HEK293 (cell line): ENCODE measurements around the gene C1orf35.

Source experiments
- ELK4 ChIP-seq: IDR thresholded peaks from 2 replicates; pipeline ENCODE4 v1.6.1; 2011; ENCODE audit warnings: mild to moderate bottlenecking, low read depth, low read length, borderline replicate concordance
- HOXA7 ChIP-seq: sonication (generic); formaldehyde crosslinking; IDR thresholded peaks from 2 replicates; pipeline ENCODE4 v1.8.1; 2022; ENCODE audit warnings: missing genetic modification reagents, borderline replicate concordance
- KLF1 ChIP-seq: fragments of 450-650 bp; formaldehyde crosslinking; IDR thresholded peaks from 2 replicates; pipeline ENCODE4 v1.5.1; 2016; ENCODE audit warnings: missing biosample characterization, missing genetic modification characterization
- OVOL3 ChIP-seq: fragments of 450-650 bp; formaldehyde crosslinking; IDR thresholded peaks from 2 replicates; pipeline ENCODE4 v1.5.1; 2016; ENCODE audit warnings: missing biosample characterization, missing genetic modification characterization
- PRDM6 ChIP-seq: fragments of 450-650 bp; formaldehyde crosslinking; IDR thresholded peaks from 2 replicates; pipeline ENCODE4 v1.5.1; 2017; ENCODE audit warnings: missing biosample characterization, missing genetic modification characterization
- SP3 ChIP-seq: fragments of 450-650 bp; formaldehyde crosslinking; IDR thresholded peaks from 2 replicates; pipeline ENCODE4 v1.5.1; 2016; ENCODE audit warnings: missing biosample characterization, missing genetic modification characterization
- ZBTB17 ChIP-seq: fragments of 450-650 bp; formaldehyde crosslinking; IDR thresholded peaks from 2 replicates; pipeline ENCODE4 v1.5.1; 2016; ENCODE audit warnings: missing biosample characterization, missing genetic modification characterization
- ZBTB8A ChIP-seq: fragments of 450-650 bp; formaldehyde crosslinking; IDR thresholded peaks from 2 replicates; pipeline ENCODE4 v1.5.1; 2016; ENCODE audit warnings: missing biosample characterization, missing genetic modification characterization
- ZNF121 ChIP-seq: fragments of 450-650 bp; formaldehyde crosslinking; IDR thresholded peaks from 2 replicates; pipeline ENCODE4 v1.5.1; 2016; ENCODE audit warnings: missing biosample characterization, missing genetic modification characterization
- ZNF146 ChIP-seq: fragments of 450-650 bp; formaldehyde crosslinking; IDR thresholded peaks from 2 replicates; pipeline ENCODE4 v1.5.1; 2016; ENCODE audit warnings: missing biosample characterization, missing genetic modification characterization
- ZNF155 ChIP-seq: fragments of 450-650 bp; formaldehyde crosslinking; IDR thresholded peaks from 2 replicates; pipeline ENCODE4 v1.5.1; 2016; ENCODE audit warnings: missing biosample characterization, missing genetic modification characterization
- ZNF174 ChIP-seq: fragments of 450-650 bp; formaldehyde crosslinking; IDR thresholded peaks from 2 replicates; pipeline ENCODE4 v1.5.0; 2017; ENCODE audit warnings: missing biosample characterization, mild to moderate bottlenecking, missing genetic modification characterization
- ZNF202 ChIP-seq: fragments of 450-650 bp; formaldehyde crosslinking; IDR thresholded peaks from 2 replicates; pipeline ENCODE4 v1.5.1; 2016; ENCODE audit warnings: missing biosample characterization, missing genetic modification characterization, borderline replicate concordance
- ZNF221 ChIP-seq: fragments of 450-650 bp; formaldehyde crosslinking; IDR thresholded peaks from 2 replicates; pipeline ENCODE4 v1.5.1; 2017; ENCODE audit warnings: missing biosample characterization, missing genetic modification characterization, borderline replicate concordance
- ZNF274 ChIP-seq, 2 experiments: fragments of 200-500 bp in 1 of 2; fragments of 450-650 bp in 1 of 2; sonication (Bioruptor generic) in 1 of 2; formaldehyde crosslinking in 1 of 2; IDR thresholded peaks; 2 replicates each; pipeline versions ENCODE4 v1.5.1 to v1.6.1; 2014 to 2016; ENCODE audit warnings: borderline replicate concordance in 1 of 2, inconsistent platforms in 1 of 2, low read length in 1 of 2, missing biosample characterization in 1 of 2, missing genetic modification characterization in 1 of 2
- ZNF302 ChIP-seq: fragments of 450-650 bp; formaldehyde crosslinking; IDR thresholded peaks from 2 replicates; pipeline ENCODE4 v1.5.1; 2016; ENCODE audit warnings: missing biosample characterization, missing genetic modification characterization, low read depth
- ZNF48 ChIP-seq: fragments of 450-650 bp; formaldehyde crosslinking; IDR thresholded peaks from 2 replicates; pipeline ENCODE4 v1.5.1; 2016; ENCODE audit warnings: missing biosample characterization, missing genetic modification characterization
- ZNF513 ChIP-seq: fragments of 450-650 bp; IDR thresholded peaks from 2 replicates; pipeline ENCODE4 v1.5.1; 2018; ENCODE audit warnings: missing biosample characterization, missing genetic modification characterization
- ZNF521 ChIP-seq: fragments of 450-650 bp; formaldehyde crosslinking; IDR thresholded peaks from 2 replicates; pipeline ENCODE4 v1.5.1; 2017; ENCODE audit warnings: missing biosample characterization, mild to moderate bottlenecking, missing genetic modification characterization
- ZNF530 ChIP-seq: fragments of 450-650 bp; formaldehyde crosslinking; IDR thresholded peaks from 2 replicates; pipeline ENCODE4 v1.5.1; 2016; ENCODE audit warnings: low read depth, missing biosample characterization, missing genetic modification characterization
- ZNF571 ChIP-seq: fragments of 450-650 bp; formaldehyde crosslinking; IDR thresholded peaks from 2 replicates; pipeline ENCODE4 v1.5.0; 2017; ENCODE audit warnings: missing biosample characterization, missing genetic modification characterization
- ZNF624 ChIP-seq: fragments of 450-650 bp; formaldehyde crosslinking; IDR thresholded peaks from 2 replicates; pipeline ENCODE4 v1.5.1; 2017; ENCODE audit warnings: missing biosample characterization, missing genetic modification characterization
- ZNF76 ChIP-seq: fragments of 450-650 bp; formaldehyde crosslinking; IDR thresholded peaks from 2 replicates; pipeline ENCODE4; 2016; ENCODE audit warnings: low read depth, missing biosample characterization, missing genetic modification characterization, borderline replicate concordance
- TF ChIP-seq, protein P1 (sequence below): fragments of 450-650 bp; formaldehyde crosslinking; IDR thresholded peaks from 2 replicates; pipeline ENCODE4 v1.5.1; 2016; ENCODE audit warnings: missing biosample characterization, missing genetic modification characterization
- TF ChIP-seq, protein P2 (sequence below): fragments of 450-650 bp; formaldehyde crosslinking; conservative IDR thresholded peaks from 2 replicates; pipeline ENCODE4 v1.5.1; 2016; ENCODE audit warnings: low read depth, missing biosample characterization, missing genetic modification characterization
- TF ChIP-seq, protein P3 (sequence below): fragments of 450-650 bp; formaldehyde crosslinking; IDR thresholded peaks from 2 replicates; pipeline ENCODE4 v1.5.1; 2016; ENCODE audit warnings: missing biosample characterization, missing genetic modification characterization
- TF ChIP-seq, protein P4 (sequence below): fragments of 450-650 bp; formaldehyde crosslinking; IDR thresholded peaks from 2 replicates; pipeline ENCODE4 v1.5.1; 2017; ENCODE audit warnings: missing biosample characterization, mild to moderate bottlenecking, missing genetic modification characterization, moderate library complexity

Gene C1orf35

DNA sequence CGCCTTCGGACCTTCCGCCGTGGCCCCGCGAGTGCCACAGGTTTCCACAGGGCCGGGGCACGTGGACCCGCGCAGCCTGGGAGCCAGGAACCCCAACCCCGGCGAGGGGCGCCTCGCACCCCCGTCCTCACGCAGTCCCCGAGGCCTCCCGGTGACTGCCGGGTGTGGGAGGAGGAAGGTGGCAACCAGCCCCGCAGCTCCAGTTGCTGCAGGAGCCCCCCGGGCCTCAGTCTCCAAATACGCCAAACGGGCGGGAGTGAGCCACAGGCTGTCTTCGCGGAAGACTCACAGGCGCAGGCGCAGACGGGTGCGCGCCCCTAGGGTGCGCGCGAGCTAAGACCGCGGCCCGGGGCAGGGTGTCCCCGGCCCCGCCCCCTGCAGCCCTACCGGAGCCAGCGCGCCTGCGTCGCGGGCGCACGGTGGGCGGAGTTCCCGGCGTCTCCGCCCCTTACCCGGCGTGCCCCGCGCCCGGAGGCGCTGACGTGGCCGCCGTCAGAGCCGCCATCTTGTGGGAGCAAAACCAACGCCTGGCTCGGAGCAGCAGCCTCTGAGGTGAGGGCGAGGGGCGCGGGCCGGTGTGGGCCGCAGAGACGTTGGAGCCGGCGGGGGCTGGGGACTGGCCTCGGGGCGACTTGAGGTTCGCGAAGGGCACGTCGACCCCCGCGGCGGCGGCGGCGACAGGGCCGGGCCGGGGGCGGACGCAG, 20.8 kb downstream of the C1orf35 start, which contains the start of gene ARF1 (continued):
- TF ChIP-seq HOXA7 (CRISPR knock-in tag) = no peak
- TF ChIP-seq PRDM6 (tag by site-specific recombination) = no peak
- TF ChIP-seq ZNF202 (tag by site-specific recombination) = no peak
- no peak for TF ChIP-seq ZNF274 (IDR thresholded peaks at IDR 0.05; ENCODE audit: low read length)
- TF ChIP-seq ZNF274 (tag by site-specific recombination; IDR thresholded peaks at IDR 0.05; ENCODE audit: borderline replicate concordance) = no peak
- TF ChIP-seq, protein P1, sequence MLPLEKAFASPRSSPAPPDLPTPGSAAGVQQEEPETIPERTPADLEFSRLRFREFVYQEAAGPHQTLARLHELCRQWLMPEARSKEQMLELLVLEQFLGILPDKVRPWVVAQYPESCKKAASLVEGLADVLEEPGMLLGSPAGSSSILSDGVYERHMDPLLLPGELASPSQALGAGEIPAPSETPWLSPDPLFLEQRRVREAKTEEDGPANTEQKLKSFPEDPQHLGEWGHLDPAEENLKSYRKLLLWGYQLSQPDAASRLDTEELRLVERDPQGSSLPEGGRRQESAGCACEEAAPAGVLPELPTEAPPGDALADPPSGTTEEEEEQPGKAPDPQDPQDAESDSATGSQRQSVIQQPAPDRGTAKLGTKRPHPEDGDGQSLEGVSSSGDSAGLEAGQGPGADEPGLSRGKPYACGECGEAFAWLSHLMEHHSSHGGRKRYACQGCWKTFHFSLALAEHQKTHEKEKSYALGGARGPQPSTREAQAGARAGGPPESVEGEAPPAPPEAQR (tag by site-specific recombination) = 0 out of 2 replicates have a peak, but pooled peaks have one; percentile 34
- TF ChIP-seq ZNF571 (tag by site-specific recombination) = no peak
- TF ChIP-seq ZBTB17 (tag by site-specific recombination) = no peak
- TF ChIP-seq ZNF155 (tag by site-specific recombination) = no peak
- TF ChIP-seq OVOL3 (tag by site-specific recombination) = no peak
- no peak for TF ChIP-seq ELK4
- no peak; the same call in none of the 2 replicates for TF ChIP-seq ZNF221
- TF ChIP-seq ZNF521 = no peak
- TF ChIP-seq, protein P2, sequence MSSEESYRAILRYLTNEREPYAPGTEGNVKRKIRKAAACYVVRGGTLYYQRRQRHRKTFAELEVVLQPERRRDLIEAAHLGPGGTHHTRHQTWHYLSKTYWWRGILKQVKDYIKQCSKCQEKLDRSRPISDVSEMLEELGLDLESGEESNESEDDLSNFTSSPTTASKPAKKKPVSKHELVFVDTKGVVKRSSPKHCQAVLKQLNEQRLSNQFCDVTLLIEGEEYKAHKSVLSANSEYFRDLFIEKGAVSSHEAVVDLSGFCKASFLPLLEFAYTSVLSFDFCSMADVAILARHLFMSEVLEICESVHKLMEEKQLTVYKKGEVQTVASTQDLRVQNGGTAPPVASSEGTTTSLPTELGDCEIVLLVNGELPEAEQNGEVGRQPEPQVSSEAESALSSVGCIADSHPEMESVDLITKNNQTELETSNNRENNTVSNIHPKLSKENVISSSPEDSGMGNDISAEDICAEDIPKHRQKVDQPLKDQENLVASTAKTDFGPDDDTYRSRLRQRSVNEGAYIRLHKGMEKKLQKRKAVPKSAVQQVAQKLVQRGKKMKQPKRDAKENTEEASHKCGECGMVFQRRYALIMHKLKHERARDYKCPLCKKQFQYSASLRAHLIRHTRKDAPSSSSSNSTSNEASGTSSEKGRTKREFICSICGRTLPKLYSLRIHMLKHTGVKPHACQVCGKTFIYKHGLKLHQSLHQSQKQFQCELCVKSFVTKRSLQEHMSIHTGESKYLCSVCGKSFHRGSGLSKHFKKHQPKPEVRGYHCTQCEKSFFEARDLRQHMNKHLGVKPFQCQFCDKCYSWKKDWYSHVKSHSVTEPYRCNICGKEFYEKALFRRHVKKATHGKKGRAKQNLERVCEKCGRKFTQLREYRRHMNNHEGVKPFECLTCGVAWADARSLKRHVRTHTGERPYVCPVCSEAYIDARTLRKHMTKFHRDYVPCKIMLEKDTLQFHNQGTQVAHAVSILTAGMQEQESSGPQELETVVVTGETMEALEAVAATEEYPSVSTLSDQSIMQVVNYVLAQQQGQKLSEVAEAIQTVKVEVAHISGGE = no peak
- no peak for TF ChIP-seq ZNF624 (tag by site-specific recombination)
- TF ChIP-seq ZNF48 = no peak
- TF ChIP-seq ZNF146 (tag by site-specific recombination) = 0 out of 2 replicates have a peak, but pooled peaks have one; percentile 22
- TF ChIP-seq, protein P3, sequence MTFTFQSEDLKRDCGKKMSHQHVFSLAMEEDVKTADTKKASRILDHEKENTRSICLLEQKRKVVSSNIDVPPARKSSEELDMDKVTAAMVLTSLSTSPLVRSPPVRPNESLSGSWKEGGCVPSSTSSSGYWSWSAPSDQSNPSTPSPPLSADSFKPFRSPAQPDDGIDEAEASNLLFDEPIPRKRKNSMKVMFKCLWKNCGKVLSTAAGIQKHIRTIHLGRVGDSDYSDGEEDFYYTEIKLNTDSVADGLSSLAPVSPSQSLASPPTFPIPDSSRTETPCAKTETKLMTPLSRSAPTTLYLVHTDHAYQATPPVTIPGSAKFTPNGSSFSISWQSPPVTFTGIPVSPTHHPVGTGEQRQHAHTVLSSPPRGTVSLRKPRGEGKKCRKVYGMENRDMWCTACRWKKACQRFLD = no peak
- peak; percentile 74; the same call in 1 of the 2 replicates for TF ChIP-seq ZNF121 (tag by site-specific recombination)
- peak; percentile 49; the same call in 1 of the 2 replicates for TF ChIP-seq KLF1 (tag by site-specific recombination)
- no peak for TF ChIP-seq ZNF174
- TF ChIP-seq ZNF302 (tag by site-specific recombination) = no peak
- TF ChIP-seq SP3 (tag by site-specific recombination) = peak; percentile 72
- no peak; the same call in 1 of the 2 replicates for TF ChIP-seq ZNF513 (tag by site-specific recombination)
- peak; percentile 82 for TF ChIP-seq ZBTB8A
- no peak for TF ChIP-seq ZNF530 (tag by site-specific recombination)
- TF ChIP-seq, protein P4, sequence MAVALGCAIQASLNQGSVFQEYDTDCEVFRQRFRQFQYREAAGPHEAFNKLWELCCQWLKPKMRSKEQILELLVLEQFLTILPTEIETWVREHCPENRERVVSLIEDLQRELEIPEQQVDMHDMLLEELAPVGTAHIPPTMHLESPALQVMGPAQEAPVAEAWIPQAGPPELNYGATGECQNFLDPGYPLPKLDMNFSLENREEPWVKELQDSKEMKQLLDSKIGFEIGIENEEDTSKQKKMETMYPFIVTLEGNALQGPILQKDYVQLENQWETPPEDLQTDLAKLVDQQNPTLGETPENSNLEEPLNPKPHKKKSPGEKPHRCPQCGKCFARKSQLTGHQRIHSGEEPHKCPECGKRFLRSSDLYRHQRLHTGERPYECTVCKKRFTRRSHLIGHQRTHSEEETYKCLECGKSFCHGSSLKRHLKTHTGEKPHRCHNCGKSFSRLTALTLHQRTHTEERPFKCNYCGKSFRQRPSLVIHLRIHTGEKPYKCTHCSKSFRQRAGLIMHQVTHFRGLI (tag by site-specific recombination) = no peak
- TF ChIP-seq ZNF76 (tag by site-specific recombination) = peak; percentile 89
